Measurements from ENCODE around the gene CHMP1B.

Gene CHMP1B

GRCh38 chr18:11818486-11819203 lies 32.6 kb upstream of the CHMP1B start:
- DNase-seq = no peak
- Histone ChIP-seq H3K27me3 (replicated peaks; ENCODE audit: control insufficient read depth, insufficient read depth, low read length, poor library complexity, severe bottlenecking) (no peaks in the 10 kb centered on the region), H3K27ac (ENCODE audit: insufficient read depth, low read length, poor library complexity, severe bottlenecking) (no peak overlapping the region), H3K36me3 (ENCODE audit: control insufficient read depth, insufficient read depth, low read length) (no peaks in the 10 kb centered on the region), H3K4me1 (ENCODE audit: control insufficient read depth, insufficient read depth, low read length, poor library complexity, severe bottlenecking) (no peaks in the 10 kb centered on the region), H3K9me3 (ENCODE audit: control insufficient read depth, low read length) (no peaks in the 10 kb centered on the region), H3K4me3 (ENCODE audit: insufficient read depth, low read depth, low read length, poor library complexity, severe bottlenecking) (no peak overlapping the region)

- Histone ChIP-seq H3K4me3 (ENCODE audit: insufficient read depth, low read depth, low read length, poor library complexity, severe bottlenecking) (no peak overlapping the region), H3K36me3 (ENCODE audit: control insufficient read depth, insufficient read depth, low read length) (no peaks in the 10 kb centered on the region), H3K27me3 (replicated peaks; ENCODE audit: control insufficient read depth, insufficient read depth, low read length, poor library complexity, severe bottlenecking) (no peaks in the 10 kb centered on the region), H3K27ac (ENCODE audit: insufficient read depth, low read length, poor library complexity, severe bottlenecking) (no peak overlapping the region), H3K4me1 (ENCODE audit: control insufficient read depth, insufficient read depth, low read length, poor library complexity, severe bottlenecking) (no peaks in the 10 kb centered on the region), H3K9me3 (ENCODE audit: control insufficient read depth, low read length) (no peaks in the 10 kb centered on the region)
- no peak for DNase-seq
Measured at GRCh38 chr18:11819938-11820337, 31.3 kb upstream of the CHMP1B start.

DNA sequence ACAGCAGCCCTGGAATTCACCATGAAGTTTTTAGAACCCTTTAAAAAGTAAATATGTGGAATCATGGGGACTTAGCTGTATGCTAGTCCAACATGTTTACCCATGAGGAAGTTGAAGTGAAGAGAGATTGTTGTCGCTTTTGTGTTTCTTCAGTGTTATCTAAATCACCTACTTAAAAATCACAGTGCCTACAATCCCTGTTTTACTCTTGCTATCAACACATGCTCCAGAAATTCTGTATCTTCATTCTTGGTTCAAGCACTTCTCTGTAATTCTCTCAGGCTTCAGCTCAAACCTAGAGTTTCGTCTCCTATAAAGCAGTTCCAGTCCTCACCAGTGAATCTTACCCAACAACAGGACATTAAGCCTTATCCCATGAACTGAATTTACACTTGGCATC lies 30.5 kb upstream of the CHMP1B start:
- Histone ChIP-seq H3K36me3 (ENCODE audit: control insufficient read depth, insufficient read depth, low read length) (no peaks in the 10 kb centered on the region), H3K27me3 (replicated peaks; ENCODE audit: control insufficient read depth, insufficient read depth, low read length, poor library complexity, severe bottlenecking) (no peaks in the 10 kb centered on the region), H3K27ac (ENCODE audit: insufficient read depth, low read length, poor library complexity, severe bottlenecking) (no peak overlapping the region), H3K9me3 (ENCODE audit: control insufficient read depth, low read length) (no peaks in the 10 kb centered on the region), H3K4me1 (ENCODE audit: control insufficient read depth, insufficient read depth, low read length, poor library complexity, severe bottlenecking) (no peaks in the 10 kb centered on the region), H3K4me3 (ENCODE audit: insufficient read depth, low read depth, low read length, poor library complexity, severe bottlenecking) (no peak overlapping the region)
- DNase-seq = no peak

DNA sequence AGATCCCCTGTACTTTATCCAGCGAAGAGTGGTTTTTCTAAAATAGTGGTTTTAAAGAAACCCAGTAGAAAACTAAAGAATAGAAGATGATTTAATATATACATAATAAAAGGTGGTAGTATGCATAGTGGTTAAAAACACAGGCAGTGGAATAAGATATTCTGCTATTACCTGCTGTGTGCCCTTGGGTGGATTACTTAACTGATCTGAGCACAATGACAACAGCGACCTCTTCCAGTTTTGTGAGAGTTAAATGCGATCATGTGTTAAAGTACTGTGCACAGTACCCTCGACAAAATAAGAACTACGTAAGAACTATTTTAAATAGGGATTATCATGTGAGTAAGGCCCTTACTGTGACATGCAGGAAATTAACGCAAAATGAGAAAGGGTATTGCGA lies 30.0 kb upstream of the CHMP1B start:
- H3K9me3 ChIP-seq (ENCODE audit: control insufficient read depth, low read length) = no peaks in the 10 kb centered on the region
- H3K4me3 ChIP-seq (ENCODE audit: insufficient read depth, low read depth, low read length, poor library complexity, severe bottlenecking) = no peak overlapping the region
- H3K27ac ChIP-seq (ENCODE audit: insufficient read depth, low read length, poor library complexity, severe bottlenecking) = no peak overlapping the region
- H3K4me1 ChIP-seq (ENCODE audit: control insufficient read depth, insufficient read depth, low read length, poor library complexity, severe bottlenecking) = no peaks in the 10 kb centered on the region
- no peaks in the 10 kb centered on the region for H3K27me3 ChIP-seq (replicated peaks; ENCODE audit: control insufficient read depth, insufficient read depth, low read length, poor library complexity, severe bottlenecking)
- no peaks in the 10 kb centered on the region for H3K36me3 ChIP-seq (ENCODE audit: control insufficient read depth, insufficient read depth, low read length)
- DNase-seq = no peak

GRCh38 chr18:11821643-11822237 lies 29.5 kb upstream of the CHMP1B start:
- Histone ChIP-seq H3K4me1 (ENCODE audit: control insufficient read depth, insufficient read depth, low read length, poor library complexity, severe bottlenecking) (no peaks in the 10 kb centered on the region), H3K27ac (ENCODE audit: insufficient read depth, low read length, poor library complexity, severe bottlenecking) (no peak overlapping the region), H3K4me3 (ENCODE audit: insufficient read depth, low read depth, low read length, poor library complexity, severe bottlenecking) (no peak overlapping the region), H3K9me3 (ENCODE audit: control insufficient read depth, low read length) (no peaks in the 10 kb centered on the region), H3K27me3 (replicated peaks; ENCODE audit: control insufficient read depth, insufficient read depth, low read length, poor library complexity, severe bottlenecking) (no peaks in the 10 kb centered on the region), H3K36me3 (ENCODE audit: control insufficient read depth, insufficient read depth, low read length) (no peaks in the 10 kb centered on the region)
- no peak for DNase-seq

DNA sequence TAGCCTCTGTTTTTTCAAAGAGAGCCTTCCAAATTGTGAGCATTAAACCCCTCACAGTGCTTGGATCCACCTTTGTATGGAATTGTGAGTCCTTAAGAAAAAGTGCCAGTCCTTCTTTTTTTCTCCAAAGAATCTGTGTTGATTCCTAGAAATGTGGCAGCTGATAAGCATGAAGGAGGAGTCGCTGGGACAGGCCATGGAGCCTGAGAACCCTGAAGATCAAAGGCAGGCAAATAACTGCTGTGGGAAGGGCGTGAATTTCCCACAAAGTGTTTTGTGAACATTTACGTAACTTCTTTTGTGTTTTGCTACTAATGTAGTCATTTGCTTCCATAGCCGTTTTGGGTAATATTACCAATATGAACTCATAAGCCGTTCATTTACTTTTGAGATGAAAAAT lies 27.7 kb upstream of the CHMP1B start:
- H3K36me3 ChIP-seq (ENCODE audit: control insufficient read depth, insufficient read depth, low read length) = no peaks in the 10 kb centered on the region
- no peaks in the 10 kb centered on the region for H3K9me3 ChIP-seq (ENCODE audit: control insufficient read depth, low read length)
- no peaks in the 10 kb centered on the region for H3K4me1 ChIP-seq (ENCODE audit: control insufficient read depth, insufficient read depth, low read length, poor library complexity, severe bottlenecking)
- no peak overlapping the region for H3K27ac ChIP-seq (ENCODE audit: insufficient read depth, low read length, poor library complexity, severe bottlenecking)
- no peak for DNase-seq
- no peak overlapping the region for H3K4me3 ChIP-seq (ENCODE audit: insufficient read depth, low read depth, low read length, poor library complexity, severe bottlenecking)
- no peaks in the 10 kb centered on the region for H3K27me3 ChIP-seq (replicated peaks; ENCODE audit: control insufficient read depth, insufficient read depth, low read length, poor library complexity, severe bottlenecking)

- Histone ChIP-seq H3K4me1 (ENCODE audit: control insufficient read depth, insufficient read depth, low read length, poor library complexity, severe bottlenecking) (no peaks in the 10 kb centered on the region), H3K27ac (ENCODE audit: insufficient read depth, low read length, poor library complexity, severe bottlenecking) (no peak overlapping the region), H3K36me3 (ENCODE audit: control insufficient read depth, insufficient read depth, low read length) (no peaks in the 10 kb centered on the region), H3K27me3 (replicated peaks; ENCODE audit: control insufficient read depth, insufficient read depth, low read length, poor library complexity, severe bottlenecking) (no peaks in the 10 kb centered on the region), H3K9me3 (ENCODE audit: control insufficient read depth, low read length) (no peaks in the 10 kb centered on the region), H3K4me3 (ENCODE audit: insufficient read depth, low read depth, low read length, poor library complexity, severe bottlenecking) (no peak overlapping the region)
- DNase-seq = no peak
Measured at GRCh38 chr18:11826836-11827235, 24.4 kb upstream of the CHMP1B start.

DNA sequence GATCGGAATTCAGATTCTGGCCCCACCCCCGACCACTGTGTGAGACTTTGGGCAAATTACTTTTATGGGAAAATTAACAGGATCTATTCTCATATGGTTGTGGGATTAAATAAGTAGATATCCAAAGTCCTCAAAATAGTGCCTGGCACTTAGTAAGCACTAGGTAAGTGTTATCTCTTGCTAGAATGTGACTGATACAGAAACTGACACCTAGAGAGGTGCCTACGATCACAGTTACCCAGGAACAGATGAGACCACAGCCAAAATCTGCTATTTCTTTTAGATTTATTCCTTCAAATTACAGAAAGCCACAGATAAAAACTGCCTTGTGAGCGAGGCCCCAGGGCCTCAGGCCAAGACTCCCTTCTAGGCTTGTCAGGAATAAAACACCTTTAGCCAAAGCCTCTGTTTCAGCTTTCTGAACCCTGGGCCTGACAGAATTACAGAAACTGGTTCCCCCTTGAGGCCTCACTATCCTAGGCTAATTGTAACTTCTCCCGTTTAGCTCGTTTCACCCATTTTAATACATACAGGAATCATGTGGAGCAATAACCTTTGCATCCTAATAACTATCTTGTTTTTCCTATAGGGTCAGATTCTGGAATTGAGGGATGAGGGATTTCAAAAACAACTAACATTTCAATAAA lies 22.3 kb upstream of the CHMP1B start:
- no peak overlapping the region for H3K27ac ChIP-seq (ENCODE audit: insufficient read depth, low read length, poor library complexity, severe bottlenecking)
- DNase-seq = no peak
- no peaks in the 10 kb centered on the region for H3K9me3 ChIP-seq (ENCODE audit: control insufficient read depth, low read length)
- no peaks in the 10 kb centered on the region for H3K36me3 ChIP-seq (ENCODE audit: control insufficient read depth, insufficient read depth, low read length)
- no peak overlapping the region for H3K4me3 ChIP-seq (ENCODE audit: insufficient read depth, low read depth, low read length, poor library complexity, severe bottlenecking)
- no peaks in the 10 kb centered on the region for H3K27me3 ChIP-seq (replicated peaks; ENCODE audit: control insufficient read depth, insufficient read depth, low read length, poor library complexity, severe bottlenecking)
- H3K4me1 ChIP-seq (ENCODE audit: control insufficient read depth, insufficient read depth, low read length, poor library complexity, severe bottlenecking) = no peaks in the 10 kb centered on the region

DNA sequence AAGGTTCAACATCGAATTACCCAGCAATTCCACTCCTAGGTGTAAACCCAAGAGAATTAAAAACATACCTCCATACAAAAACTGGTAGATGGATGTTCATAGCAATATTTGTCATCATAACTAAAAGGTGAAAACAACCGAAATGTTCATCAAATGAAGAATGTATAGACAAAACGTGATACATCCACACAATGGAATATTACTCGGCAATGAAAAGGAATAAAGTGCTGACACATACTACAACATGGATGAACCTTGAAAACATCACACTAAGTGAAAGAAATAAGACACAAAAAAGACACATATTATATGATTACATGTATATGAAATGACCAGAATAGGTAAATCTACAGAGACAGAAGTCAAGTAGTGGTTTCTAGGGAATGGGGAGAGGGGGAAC lies 20.6 kb upstream of the CHMP1B start:
- H3K36me3 ChIP-seq (ENCODE audit: control insufficient read depth, insufficient read depth, low read length) = no peaks in the 10 kb centered on the region
- H3K9me3 ChIP-seq (ENCODE audit: control insufficient read depth, low read length) = no peaks in the 10 kb centered on the region
- H3K4me1 ChIP-seq (ENCODE audit: control insufficient read depth, insufficient read depth, low read length, poor library complexity, severe bottlenecking) = no peaks in the 10 kb centered on the region
- no peak overlapping the region for H3K27ac ChIP-seq (ENCODE audit: insufficient read depth, low read length, poor library complexity, severe bottlenecking)
- DNase-seq = no peak
- H3K27me3 ChIP-seq (replicated peaks; ENCODE audit: control insufficient read depth, insufficient read depth, low read length, poor library complexity, severe bottlenecking) = no peaks in the 10 kb centered on the region
- no peak overlapping the region for H3K4me3 ChIP-seq (ENCODE audit: insufficient read depth, low read depth, low read length, poor library complexity, severe bottlenecking)

- Histone ChIP-seq H3K27me3 (replicated peaks; ENCODE audit: control insufficient read depth, insufficient read depth, low read length, poor library complexity, severe bottlenecking) (no peaks in the 10 kb centered on the region), H3K4me1 (ENCODE audit: control insufficient read depth, insufficient read depth, low read length, poor library complexity, severe bottlenecking) (no peaks in the 10 kb centered on the region), H3K4me3 (ENCODE audit: insufficient read depth, low read depth, low read length, poor library complexity, severe bottlenecking) (no peak overlapping the region), H3K27ac (ENCODE audit: insufficient read depth, low read length, poor library complexity, severe bottlenecking) (no peak overlapping the region), H3K36me3 (ENCODE audit: control insufficient read depth, insufficient read depth, low read length) (no peaks in the 10 kb centered on the region), H3K9me3 (ENCODE audit: control insufficient read depth, low read length) (no peaks in the 10 kb centered on the region)
- DNase-seq = no peak
Measured at GRCh38 chr18:11831921-11832320, 19.3 kb upstream of the CHMP1B start.

Data from effector memory CD4-positive, alpha-beta T cell (primary cell).